Stimulated activated CD4-positive, alpha-beta T cell treated with anti-CD3 and anti-CD28 coated beads, Interleukin-15, amount 100 ng/mL, for 48 hours (primary cell): ENCODE measurements around the gene HORMAD2.
"Not testable (repeated sequence)": the region's sequence is repeated elsewhere in the genome, so short reads cannot be mapped to it uniquely, and the experiment has no call there.

Experiments
- DNase-seq, 2 donors: peaks; one replicate each; pipeline ENCODE4 v3.0.0-alpha.2; 2020; ENCODE audit warnings: low read depth in 2 of 2

The HORMAD2 gene

DNA sequence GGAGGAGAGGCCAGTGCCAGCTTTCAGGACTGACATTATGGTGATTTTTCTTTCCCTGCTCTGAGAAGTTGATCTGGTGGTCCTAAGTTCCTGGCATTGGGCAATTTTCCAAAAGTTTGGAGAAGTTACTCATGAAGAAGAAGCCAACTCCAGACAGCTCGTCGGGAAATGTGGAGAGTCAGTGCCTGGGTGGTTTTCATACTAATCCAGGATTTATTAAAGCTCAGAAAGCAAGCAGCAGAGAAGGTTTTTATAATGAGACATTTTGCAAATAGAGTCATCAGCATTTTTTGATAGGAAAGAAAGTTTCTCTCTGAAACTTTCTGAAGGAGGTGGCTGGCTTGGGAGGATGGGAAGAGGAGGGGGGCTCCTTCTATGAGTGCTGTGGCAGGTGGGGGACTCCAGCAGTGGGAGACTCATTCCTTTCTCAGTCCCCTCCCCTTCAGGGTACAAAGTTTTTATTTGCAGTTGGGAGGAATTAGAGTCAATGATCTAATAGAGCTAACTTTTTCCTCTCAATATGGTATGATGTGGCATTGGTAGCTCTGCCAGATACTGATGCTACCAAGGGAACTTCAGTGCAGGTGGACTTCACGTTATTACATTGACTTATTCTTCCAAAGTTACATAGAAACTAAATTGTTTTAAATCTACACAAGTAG, 110.9 kb downstream of the HORMAD2 start:
- DNase-seq = no peak

DNA sequence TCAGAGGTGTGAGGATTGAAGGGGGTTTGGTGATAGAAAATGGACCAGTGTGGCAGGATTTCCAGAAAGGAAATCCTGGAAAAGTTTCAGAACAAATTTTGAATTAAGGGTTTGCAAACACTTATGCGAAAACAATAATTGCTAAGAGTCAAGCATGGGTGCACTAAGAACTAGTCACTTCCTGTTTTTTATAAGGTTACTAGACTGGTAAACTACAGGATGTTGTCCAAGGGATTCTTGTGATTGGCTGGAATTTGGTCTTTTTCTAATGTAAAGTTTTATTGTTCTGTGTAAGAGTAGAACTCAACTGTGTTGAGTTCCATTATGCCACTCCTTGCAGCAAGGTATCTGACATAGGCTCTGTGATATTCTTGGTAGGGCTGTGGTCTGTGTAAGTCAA, 112.2 kb downstream of the HORMAD2 start:
- DNase-seq = no peak

- no peak for DNase-seq
Measured at GRCh38 chr22:30193031-30193775, 112.9 kb downstream of the HORMAD2 start.

GRCh38 chr22:30195245-30196140, 115.2 kb downstream of the HORMAD2 start:
- no peak for DNase-seq

DNA sequence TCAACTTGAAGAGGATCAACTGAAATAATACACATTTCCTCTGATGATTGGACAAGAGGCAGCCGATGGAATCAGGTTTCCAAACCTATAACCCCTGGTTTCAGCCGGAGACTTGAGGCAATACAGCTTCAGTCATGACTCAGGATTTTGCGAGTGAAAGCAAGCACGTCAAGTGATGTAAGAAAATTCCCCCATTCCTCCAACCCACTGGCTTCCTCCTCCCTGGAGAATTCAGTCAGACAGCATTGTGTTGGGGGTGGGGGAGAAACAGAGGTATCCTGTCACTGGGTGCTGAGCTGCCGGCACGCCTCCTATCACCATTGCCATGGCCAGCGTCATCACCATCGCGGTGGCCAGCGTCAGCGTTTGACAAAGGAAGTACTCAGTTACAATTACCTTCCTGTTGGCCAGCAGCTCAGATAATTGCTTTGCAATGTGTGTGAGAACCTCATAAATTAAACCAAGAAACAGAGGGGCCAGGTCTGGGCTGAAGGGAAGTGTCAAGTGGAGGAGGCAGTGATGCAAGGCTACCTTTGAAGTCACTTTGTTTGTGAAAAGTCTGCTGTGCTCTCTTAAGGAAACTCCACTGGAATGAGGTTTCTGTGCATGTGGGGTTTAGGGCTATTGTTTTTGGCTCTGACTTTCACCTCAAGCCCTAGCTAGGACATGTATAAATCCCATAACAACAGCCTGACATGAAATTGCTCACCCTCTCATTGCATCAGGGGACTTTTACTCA, 116.0 kb downstream of the HORMAD2 start:
- DNase-seq = peak; percentile 33 to 49

DNA sequence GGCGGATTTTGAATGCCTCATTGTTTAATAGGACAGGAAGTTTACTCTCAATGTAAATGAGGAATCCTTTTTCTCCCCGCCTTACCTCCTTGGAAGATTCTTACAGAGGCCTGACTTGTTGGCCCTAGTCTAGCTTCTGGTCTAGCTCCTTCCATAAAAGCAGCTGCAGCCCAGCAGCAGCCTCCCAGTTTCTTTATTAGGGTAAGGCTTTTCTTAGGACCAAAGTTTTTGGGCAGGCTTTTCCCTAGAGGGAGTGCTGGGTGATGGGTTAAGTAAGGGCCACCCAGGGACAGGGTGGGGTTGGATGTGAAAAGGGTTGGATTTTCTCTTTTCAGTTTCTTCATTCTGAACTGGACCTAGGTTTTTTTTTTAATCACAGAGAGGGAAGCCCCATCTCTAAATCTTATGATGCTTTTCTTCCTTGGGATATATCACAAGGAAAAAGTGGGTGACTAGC, 116.6 kb downstream of the HORMAD2 start:
- DNase-seq = no peak

- no peak for DNase-seq
Measured at GRCh38 chr22:30197389-30197788, 117.1 kb downstream of the HORMAD2 start.

DNA sequence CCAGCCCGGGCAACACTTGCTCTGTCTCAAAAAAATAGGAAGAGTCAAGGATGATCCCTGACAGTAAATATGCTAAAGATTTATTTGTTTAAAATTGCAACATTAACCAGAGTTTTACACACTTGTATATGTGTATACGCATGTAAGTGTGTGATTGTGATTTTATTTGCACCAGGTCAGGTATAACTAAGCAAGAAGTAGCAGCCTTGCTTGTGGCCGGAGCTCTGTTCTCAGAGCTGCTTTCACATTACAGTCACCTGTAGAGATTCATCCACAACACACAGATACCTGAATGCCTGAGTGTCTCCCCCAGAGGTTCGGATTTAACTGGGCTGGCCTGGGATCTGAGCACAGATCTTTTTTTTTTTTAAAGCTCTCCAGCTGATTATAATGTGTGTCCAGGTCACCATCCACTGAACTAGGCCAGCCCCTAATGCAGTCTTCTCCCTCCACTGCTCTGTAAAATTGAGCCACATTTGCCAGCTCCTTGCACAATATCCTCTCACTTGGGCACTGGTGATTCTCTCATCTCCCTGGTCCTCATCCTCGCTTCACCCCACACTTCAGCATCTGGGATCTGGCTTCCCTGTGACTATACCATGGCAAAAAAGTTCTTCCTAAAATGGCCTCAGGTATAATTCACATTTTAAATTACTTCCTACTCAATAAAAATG, 118.0 kb downstream of the HORMAD2 start:
- no peak for DNase-seq

DNA sequence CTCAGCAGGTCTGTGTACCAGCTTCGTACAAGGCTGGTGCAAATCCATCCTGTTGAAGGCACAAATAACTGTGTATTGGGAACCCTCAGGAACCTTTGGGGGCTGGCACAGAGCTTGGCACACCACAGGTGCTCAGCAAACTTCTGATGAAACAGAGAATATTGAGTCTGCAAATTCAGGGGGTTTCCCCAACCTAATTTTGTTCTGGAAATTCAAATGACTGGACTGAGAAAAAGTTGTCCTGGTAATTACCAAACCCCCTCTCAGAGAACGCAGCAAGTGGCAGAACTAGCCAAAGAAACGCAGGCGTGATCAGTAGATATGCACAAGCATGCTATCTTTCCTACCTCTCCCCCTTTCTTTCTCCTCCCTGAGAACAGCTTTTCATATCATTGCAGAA, 118.7 kb downstream of the HORMAD2 start:
- DNase-seq = no peak

GRCh38 chr22:30200905-30201304, 120.6 kb downstream of the HORMAD2 start:
- not testable (repeated sequence) for DNase-seq

DNA sequence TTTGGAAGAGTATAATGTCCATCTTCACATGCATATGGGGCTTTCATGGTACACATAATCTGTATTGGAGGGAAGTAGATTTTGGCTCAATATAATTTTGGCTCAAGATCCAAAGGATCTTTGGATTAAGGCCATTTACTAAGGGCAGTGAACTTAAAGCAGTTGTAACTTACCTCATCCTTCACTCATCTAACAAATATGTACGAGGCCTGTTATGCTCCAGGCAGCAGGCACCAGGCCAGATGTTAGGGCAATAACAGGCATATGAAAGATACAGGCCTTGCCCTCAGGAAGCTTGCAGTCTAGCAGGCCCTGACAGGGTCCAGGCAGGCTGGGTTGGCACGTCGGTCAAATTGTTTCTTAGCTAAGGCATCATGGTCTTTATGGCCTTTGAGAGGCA, 121.7 kb downstream of the HORMAD2 start:
- DNase-seq = no peak

DNA sequence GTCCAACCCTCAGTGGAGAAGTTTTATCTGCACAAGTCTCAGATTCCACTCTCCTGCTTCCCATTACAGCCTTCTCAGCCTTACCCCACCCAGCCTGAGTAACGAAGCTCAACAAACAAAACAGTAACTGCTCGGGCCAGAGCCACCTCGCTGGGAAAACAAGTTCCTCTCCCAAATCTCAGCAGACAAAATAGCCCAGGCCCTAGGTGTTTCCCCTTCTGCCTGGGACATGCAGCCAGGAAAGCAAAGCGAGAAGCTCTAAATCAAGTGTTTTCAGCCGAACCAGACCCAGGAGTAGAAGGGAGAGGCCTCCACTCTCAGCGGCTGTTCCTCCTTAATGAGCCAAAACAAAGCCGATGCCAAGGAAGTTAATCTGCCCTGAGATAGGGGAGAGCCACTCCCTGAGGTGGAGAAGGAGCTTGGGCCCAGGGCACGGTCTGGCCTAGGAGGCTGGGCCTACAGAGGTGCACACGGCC, 122.3 kb downstream of the HORMAD2 start:
- no peak for DNase-seq

GRCh38 chr22:30204015-30204741, 123.9 kb downstream of the HORMAD2 start:
- DNase-seq = no peak

DNA sequence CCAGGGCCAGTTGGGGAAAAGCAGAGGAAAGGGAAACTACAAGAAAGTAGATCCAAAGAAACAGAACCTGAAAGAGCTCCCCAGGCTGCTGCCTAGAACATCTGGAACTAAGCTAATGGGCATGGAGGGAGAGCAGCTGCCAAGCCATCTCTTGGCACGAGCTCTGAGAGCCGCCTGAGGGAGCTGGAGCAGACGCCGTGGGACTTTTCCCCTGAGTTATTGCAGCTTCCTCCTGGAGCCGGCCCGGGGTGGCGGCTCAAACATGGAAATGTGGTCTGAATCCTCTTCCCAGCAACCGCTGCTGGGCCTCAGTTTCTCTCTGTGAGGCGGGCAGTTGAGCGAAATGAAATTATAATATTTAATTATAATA, 124.5 kb downstream of the HORMAD2 start:
- no peak for DNase-seq

- no peak for DNase-seq
Measured at GRCh38 chr22:30205281-30206115, 125.2 kb downstream of the HORMAD2 start.

DNA sequence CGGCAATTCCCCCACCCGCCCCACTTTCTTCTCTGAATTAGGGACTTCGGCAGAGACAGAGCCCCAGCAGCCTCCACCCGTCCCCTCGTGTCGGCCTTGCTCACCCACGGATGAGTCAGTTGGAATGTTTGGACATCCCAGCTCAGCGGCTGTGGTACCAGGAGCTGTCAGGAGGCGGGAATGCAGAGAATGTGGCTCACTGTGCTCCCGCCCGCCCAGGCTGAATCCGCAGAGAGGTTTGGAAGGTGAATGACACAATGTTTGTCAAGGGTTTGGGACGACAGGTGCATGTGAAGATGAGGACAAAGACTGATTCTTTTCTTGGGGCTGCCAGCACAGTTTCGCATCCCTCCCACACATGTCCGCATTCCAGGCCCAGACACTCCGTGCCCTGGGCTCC, 126.7 kb downstream of the HORMAD2 start:
- no peak for DNase-seq

DNA sequence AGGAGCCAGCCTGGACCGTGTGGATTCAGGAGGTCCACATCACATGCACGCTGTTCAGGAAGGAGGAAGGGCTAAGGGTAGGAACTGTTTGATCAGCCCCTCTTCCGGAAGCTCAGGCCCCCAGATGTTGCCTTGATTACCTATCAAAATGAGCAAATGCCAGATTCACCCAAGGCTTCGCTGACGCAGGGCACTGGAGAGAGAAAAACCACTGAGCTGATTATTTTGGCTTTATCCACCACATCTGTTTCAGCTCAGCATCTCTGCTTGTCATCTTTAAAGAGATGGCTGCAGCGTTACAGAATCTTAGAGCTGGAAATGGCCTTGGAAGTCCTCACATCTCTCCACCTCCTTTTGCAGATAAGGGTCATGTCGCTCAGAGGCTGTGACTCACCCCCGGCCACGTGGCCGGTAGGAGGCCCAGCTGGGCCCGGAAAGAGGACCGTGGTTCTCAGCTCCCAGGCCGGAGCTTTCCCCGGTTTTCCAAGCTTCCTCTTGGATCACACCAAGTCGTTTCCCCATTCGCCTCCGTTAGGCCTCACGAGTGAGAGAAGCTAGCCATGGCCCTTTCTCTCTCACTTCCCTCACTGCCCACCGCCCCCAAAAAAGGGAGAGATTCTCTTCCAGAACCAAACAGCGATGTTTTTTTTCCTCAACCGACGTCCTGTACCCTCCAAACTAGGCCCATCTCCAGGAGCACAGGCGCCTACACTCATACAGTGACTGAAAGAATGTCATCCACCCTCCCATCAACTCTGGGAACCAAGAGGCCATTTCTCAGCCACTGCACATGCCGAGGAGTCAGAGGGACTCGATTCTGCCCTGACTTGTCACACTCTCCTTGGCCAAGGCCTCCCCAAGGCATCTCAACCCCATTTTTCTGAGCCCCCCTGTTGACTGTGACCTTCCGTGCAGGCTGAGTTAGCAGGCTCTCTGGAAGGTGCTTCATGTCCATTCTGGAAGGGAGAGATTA, 128.7 kb downstream of the HORMAD2 start:
- no peak for DNase-seq

DNA sequence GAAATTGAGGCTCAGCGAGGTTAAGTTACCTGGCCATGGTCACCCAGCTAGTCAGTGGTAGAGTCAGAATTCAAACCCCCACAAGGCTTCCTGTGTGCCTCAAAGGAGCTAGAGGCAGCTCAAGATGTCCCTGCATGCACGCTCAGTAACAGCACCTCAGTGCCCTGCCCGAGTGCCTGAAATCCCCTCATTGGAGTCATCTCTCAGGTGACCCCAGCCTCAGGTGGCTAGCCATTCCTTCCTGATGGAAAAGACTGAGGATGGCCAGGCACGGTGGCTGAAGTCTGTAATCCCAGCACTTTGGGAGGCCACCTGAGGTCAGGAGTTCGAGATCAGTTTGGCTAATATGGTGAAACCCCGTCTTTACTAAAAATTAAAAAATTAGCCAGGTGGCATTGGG, 129.4 kb downstream of the HORMAD2 start:
- no peak for DNase-seq
